HEK293T (cell line): ENCODE data around the gene TES.

Source experiments
- ARNT ChIP-seq: fragments of 450-650 bp; IDR thresholded peaks from 2 replicates; pipeline ENCODE4 v1.6.1; 2017; ENCODE audit warnings: mild to moderate bottlenecking
- FOXA1 ChIP-seq: fragments of 450-650 bp; IDR thresholded peaks from 2 replicates; pipeline ENCODE4 v1.6.1; 2016; ENCODE audit warnings: mild to moderate bottlenecking
- HDGF ChIP-seq: fragments of 450-650 bp; IDR thresholded peaks from 2 replicates; pipeline ENCODE4 v1.6.1; 2017; ENCODE audit warnings: antibody characterized with exemption, borderline replicate concordance
- ZNF384 ChIP-seq: fragments of 450-650 bp; IDR thresholded peaks from 2 replicates; pipeline ENCODE4 v1.6.1; 2016

GRCh38 chr7:116213361-116214130, 3.2 kb downstream of the TES start:
- no peak for TF ChIP-seq HDGF
- no peak for TF ChIP-seq ARNT
- TF ChIP-seq FOXA1 = no peak
- TF ChIP-seq ZNF384 = no peak
